Smooth muscle cell (in vitro differentiated cells): ENCODE results near the gene AIRE. TPM values are rescaled to one million over a fixed set of nuclear protein-coding genes. Genes with fewer than 3 reads are reported as not detected.

Experiments used
- DNase-seq: peaks from one replicate; lab custom pipeline; 2025; ENCODE audit not compliant: unreplicated experiment; lab: John Stamatoyannopoulos, UW
- H2AFZ ChIP-seq: fragments of 200-600 bp; sonication (generic); 2 replicates; pipeline ENCODE4 v1.6.0; 2016; ENCODE audit warnings: antibody characterized with exemption, low read depth, mild to moderate bottlenecking
- H3F3A ChIP-seq: fragments of 200-600 bp; sonication (generic); 2 replicates; pipeline ENCODE4 v1.6.0; 2017; ENCODE audit warnings: antibody characterized with exemption, low read depth
- H3K27ac ChIP-seq: fragments of 200-600 bp; sonication (generic); 2 replicates; pipeline ENCODE4 v1.5.1; 2016; ENCODE audit warnings: low read depth, mild to moderate bottlenecking
- H3K27me3 ChIP-seq: fragments of 200-600 bp; sonication (generic); 2 replicates; pipeline ENCODE4 v1.6.1; 2016; ENCODE audit warnings: low read depth, mild to moderate bottlenecking
- H3K36me3 ChIP-seq: fragments of 200-600 bp; sonication (generic); 2 replicates; pipeline ENCODE4 v1.5.1; 2016; ENCODE audit warnings: low read depth
- H3K4me1 ChIP-seq: fragments of 200-600 bp; sonication (generic); 2 replicates; pipeline ENCODE4 v1.5.1; 2016; ENCODE audit warnings: low read depth
- H3K4me2 ChIP-seq: fragments of 200-600 bp; sonication (generic); 2 replicates; pipeline ENCODE4 v1.6.0; 2016; ENCODE audit warnings: mild to moderate bottlenecking
- H3K4me3 ChIP-seq: fragments of 200-600 bp; sonication (generic); 2 replicates; pipeline ENCODE4 v1.5.1; 2016; ENCODE audit warnings: mild to moderate bottlenecking
- H3K79me2 ChIP-seq: fragments of 200-600 bp; sonication (generic); 2 replicates; pipeline ENCODE4 v1.6.0; 2016; ENCODE audit warnings: low read depth, mild to moderate bottlenecking
- H3K9ac ChIP-seq: fragments of 200-600 bp; sonication (generic); 2 replicates; pipeline ENCODE4 v1.6.0; 2016; ENCODE audit warnings: low read depth
- H3K9me3 ChIP-seq: fragments of 200-600 bp; sonication (generic); replicated peaks from 2 replicates; pipeline ENCODE4 v1.5.1; 2016; ENCODE audit warnings: low read depth
- H4K20me1 ChIP-seq: fragments of 200-600 bp; sonication (generic); 2 replicates; pipeline ENCODE4 v1.6.0; 2016; ENCODE audit warnings: low read depth
- CTCF ChIP-seq: fragments of 200-600 bp; sonication (generic); IDR thresholded peaks from 2 replicates; pipeline ENCODE4 v1.5.1; 2017; ENCODE audit warnings: borderline replicate concordance, mild to moderate bottlenecking, antibody characterized with exemption; ENCODE audit not compliant: insufficient read depth, poor library complexity, severe bottlenecking
- WGBS: methylation state at CpG from one replicate; pipeline ENCODE4 v1.1.7; 2016; ENCODE audit warnings: low lambda C conversion rate; 5-methylcytosine and 5-hydroxymethylcytosine counted together
- polyA plus RNA-seq: library from polyadenylated mRNA; unstranded; fragments of >200 nt; fragmentation: Nextera tagmentation; extraction: Ambion mirVana; gene quantifications from 2 replicates; pipeline ENCODE4 v1.2.1, GENCODE V29; 2016
- total RNA-seq: library from RNA; depleted of rRNA; stranded (reverse); fragments of >200 nt; gene quantifications from 2 replicates; pipeline ENCODE4 v1.2.3, GENCODE V29; 2014

The AIRE gene
- total and polyA plus RNA-seq, 2 experiments from 2014 or later = 0.27 to 1.1 TPM

GRCh38 chr21:44327603-44327974 lies 41.9 kb downstream of the AIRE start:
- TF ChIP-seq CTCF = no peak
- H3F3A ChIP-seq = no peaks in the 10 kb centered on the region
- no peak for DNase-seq
- H3K4me2 ChIP-seq = no peak overlapping the region
- H3K9ac ChIP-seq = no peak overlapping the region
- no peaks in the 10 kb centered on the region for H3K27me3 ChIP-seq
- H3K9me3 ChIP-seq = no peaks in the 10 kb centered on the region
- H4K20me1 ChIP-seq = no peaks in the 10 kb centered on the region
- no peak overlapping the region for H3K27ac ChIP-seq
- no peaks in the 10 kb centered on the region for H3K36me3 ChIP-seq
- H3K4me3 ChIP-seq = no peak overlapping the region
- WGBS = 97% methylated on average over 11 of the region's 11 CpGs
- no peaks in the 10 kb centered on the region for H3K79me2 ChIP-seq
- no peaks in the 10 kb centered on the region for H3K4me1 ChIP-seq
- no peak overlapping the region for H2AFZ ChIP-seq

- Histone ChIP-seq H3K79me2 (no peaks in the 10 kb centered on the region), H3K9ac (no peak overlapping the region), H3K27me3 (no peaks in the 10 kb centered on the region), H3K4me1 (no peaks in the 10 kb centered on the region), H3K36me3 (no peaks in the 10 kb centered on the region), H3K9me3 (no peaks in the 10 kb centered on the region), H3K27ac (no peak overlapping the region), H3K4me3 (no peak overlapping the region), H4K20me1 (no peaks in the 10 kb centered on the region), H2AFZ (no peak overlapping the region), H3K4me2 (no peak overlapping the region), H3F3A (no peaks in the 10 kb centered on the region)
- WGBS = 95% methylated on average over 21 of the region's 25 CpGs
- no peak for DNase-seq
- TF ChIP-seq CTCF = no peak
These were observed 42.7 kb downstream of the AIRE start for GRCh38 chr21:44328242-44328895.

GRCh38 chr21:44329086-44329889 lies 43.6 kb downstream of the AIRE start:
- Histone ChIP-seq H3K36me3 (no peaks in the 10 kb centered on the region), H3K27ac (no peak overlapping the region), H4K20me1 (no peaks in the 10 kb centered on the region), H3K79me2 (no peaks in the 10 kb centered on the region), H3K4me1 (no peaks in the 10 kb centered on the region), H3K9me3 (no peaks in the 10 kb centered on the region), H3K4me3 (no peak overlapping the region), H2AFZ (no peak overlapping the region), H3K4me2 (no peak overlapping the region), H3F3A (no peaks in the 10 kb centered on the region), H3K9ac (no peak overlapping the region), H3K27me3 (no peaks in the 10 kb centered on the region)
- no peak for DNase-seq
- 94% methylated on average over 26 of the region's 26 CpGs for WGBS
- no peak for TF ChIP-seq CTCF
